Spleen (tissue), 7 donors: ENCODE results near the gene TSPAN1.

Experiments
- POLR2AphosphoS5 ChIP-seq, 3 donors: sonication (generic); formaldehyde crosslinking; IDR thresholded peaks; one replicate each; pipeline ENCODE4 v1.5.1; 2017; ENCODE audit warnings: antibody characterized with exemption in 3 of 3
- TF ChIP-seq, protein P1 (sequence below), 11 experiments: fragments of 200-600 bp in 7 of 11; fragments of 450-650 bp in 4 of 11; sonication (generic) in 4 of 11; IDR thresholded peaks in 8 of 11; conservative IDR thresholded peaks in 3 of 11; 1 replicate in 7 of 11; 2 replicates in 4 of 11; pipeline versions ENCODE4 v1.4.0 to v1.8.0; 2016 to 2021; ENCODE audit warnings: antibody characterized with exemption in 11 of 11, inconsistent platforms in 4 of 11, mild to moderate bottlenecking in 1 of 11
- donor health status: DM: no; HTN: no; CAD: no; lungs with moderate emphysema.
- donor health status: DM: no; HTN: no; CAD: no.
- donor health status: DM: no; HTN: no; CAD: no.

DNA sequence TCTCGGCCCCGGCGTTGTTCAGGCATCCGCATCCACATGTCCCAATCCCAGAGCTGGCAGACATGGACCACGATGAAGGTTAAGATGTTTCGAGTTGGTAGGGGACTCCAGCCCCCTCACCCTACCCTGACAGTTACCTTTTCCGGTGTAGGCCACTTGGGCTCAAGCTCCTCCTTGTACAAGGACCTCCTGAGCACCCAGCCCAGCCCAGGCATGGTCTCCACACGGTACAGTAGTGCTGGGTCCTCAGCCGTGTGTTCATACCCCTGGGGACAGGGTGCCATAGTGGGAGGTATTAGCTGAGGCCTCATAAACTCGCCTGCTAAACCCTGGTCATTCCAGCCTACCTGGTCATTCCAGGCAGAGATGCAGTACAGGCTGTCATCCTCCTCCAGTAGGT lies 17.3 kb downstream of the TSPAN1 start:
- TF ChIP-seq, protein P1, sequence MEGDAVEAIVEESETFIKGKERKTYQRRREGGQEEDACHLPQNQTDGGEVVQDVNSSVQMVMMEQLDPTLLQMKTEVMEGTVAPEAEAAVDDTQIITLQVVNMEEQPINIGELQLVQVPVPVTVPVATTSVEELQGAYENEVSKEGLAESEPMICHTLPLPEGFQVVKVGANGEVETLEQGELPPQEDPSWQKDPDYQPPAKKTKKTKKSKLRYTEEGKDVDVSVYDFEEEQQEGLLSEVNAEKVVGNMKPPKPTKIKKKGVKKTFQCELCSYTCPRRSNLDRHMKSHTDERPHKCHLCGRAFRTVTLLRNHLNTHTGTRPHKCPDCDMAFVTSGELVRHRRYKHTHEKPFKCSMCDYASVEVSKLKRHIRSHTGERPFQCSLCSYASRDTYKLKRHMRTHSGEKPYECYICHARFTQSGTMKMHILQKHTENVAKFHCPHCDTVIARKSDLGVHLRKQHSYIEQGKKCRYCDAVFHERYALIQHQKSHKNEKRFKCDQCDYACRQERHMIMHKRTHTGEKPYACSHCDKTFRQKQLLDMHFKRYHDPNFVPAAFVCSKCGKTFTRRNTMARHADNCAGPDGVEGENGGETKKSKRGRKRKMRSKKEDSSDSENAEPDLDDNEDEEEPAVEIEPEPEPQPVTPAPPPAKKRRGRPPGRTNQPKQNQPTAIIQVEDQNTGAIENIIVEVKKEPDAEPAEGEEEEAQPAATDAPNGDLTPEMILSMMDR (IDR thresholded peaks at IDR 0.05 in 8 of 11, conservative IDR thresholded peaks at IDR 0.05 in 3 of 11), result no peak
- TF ChIP-seq POLR2AphosphoS5 (IDR thresholded peaks at IDR 0.05), result no peak
